ENCODE data around the gene NPIPA7. TPM values are rescaled to one million over a fixed set of nuclear protein-coding genes. Genes with fewer than 3 reads are reported as not detected.
"Not testable (repeated sequence)": the region's sequence is repeated elsewhere in the genome, so short reads cannot be mapped to it uniquely, and the experiment has no call there.

NPIPA7 gene
- total RNA-seq (1 to 10 TPM in 7 of 9 donors, under 1 TPM in 2; 0.21 to 5.2 (median 1.7) TPM), polyA plus RNA-seq (1 to 10 TPM; 3.5 to 5.2 TPM)
- long read RNA-seq, donor 1, result 0 reads
- long read RNA-seq, donor 2, result 0 reads
- long read RNA-seq, donor 3, partial matches to known transcripts, result 1 of 1 reads
- long read RNA-seq, donor 3, other reads (novel, unspliced or antisense), result 0 of 1 reads

GRCh38 chr16:16378840-16379239 is at the start of gene NPIPA7:
NPIPA7 (plus strand) TSS chr16:16379140; CDS start chr16:16379245, 105 bp downstream.
- H3K4me3 ChIP-seq; ATAC-seq; DNase-seq; H3K27me3 ChIP-seq; H3K27ac ChIP-seq; H3K9me3 ChIP-seq; intact Hi-C loops (cut with DNase I); H3K36me3 ChIP-seq; H3K4me1 ChIP-seq: not testable (repeated sequence)
- no CpG with 5 or more reads among the region's 3 CpGs for WGBS, 4 donors

DNA sequence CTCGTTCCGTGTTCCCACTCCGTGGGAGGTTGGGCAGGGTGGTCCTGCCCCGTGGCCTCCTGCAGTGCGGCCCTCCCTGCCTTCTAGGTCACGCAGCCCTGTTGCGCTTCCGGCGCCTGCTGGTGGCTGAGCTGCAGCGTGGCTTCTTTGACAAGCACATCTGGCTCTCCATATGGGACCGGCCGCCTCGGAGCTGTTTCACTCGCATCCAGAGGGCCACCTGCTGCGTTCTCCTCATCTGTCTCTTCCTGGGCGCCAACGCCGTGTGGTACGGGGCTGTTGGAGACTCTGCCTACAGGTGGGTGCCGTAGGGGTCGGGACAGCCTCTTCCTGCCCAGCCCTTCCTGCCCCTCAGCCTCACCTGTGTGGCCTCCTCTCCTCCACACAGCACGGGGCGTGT is 47.5 kb upstream of the NPIPA7 start:
- WGBS, 4 donors, result 83 to 96% (median 87%) methylated on average over 6 to 13 of the region's 23 CpGs; no CpG with 5 or more reads in 1 of the 4 donors
- H3K9me3 ChIP-seq; H3K4me3 ChIP-seq; ATAC-seq; H3K36me3 ChIP-seq; intact Hi-C loops (cut with DNase I); H3K4me1 ChIP-seq; H3K27ac ChIP-seq; H3K27me3 ChIP-seq: not testable (repeated sequence)
- DNase-seq, result peak in 3 of 5 donors; percentile 3 to 28 (median 13)

DNA sequence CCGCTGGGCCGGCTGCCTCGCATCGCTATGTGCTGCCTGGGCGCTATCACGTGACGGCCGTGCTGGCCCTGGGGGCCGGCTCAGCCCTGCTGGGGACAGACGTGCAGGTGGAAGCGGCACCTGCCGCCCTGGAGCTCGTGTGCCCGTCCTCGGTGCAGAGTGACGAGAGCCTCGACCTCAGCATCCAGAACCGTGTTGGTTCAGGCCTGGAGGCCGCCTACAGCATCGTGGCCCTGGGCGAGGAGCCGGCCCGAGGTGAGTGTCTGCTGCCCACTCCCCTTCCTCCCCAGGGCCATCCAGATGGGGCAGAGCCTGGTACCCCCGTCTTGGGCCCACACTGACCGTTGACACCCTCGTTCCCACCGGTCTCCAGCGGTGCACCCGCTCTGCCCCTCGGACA is 21.4 kb upstream of the NPIPA7 start:
- H3K4me1 ChIP-seq; ATAC-seq; H3K4me3 ChIP-seq; intact Hi-C loops (cut with DNase I); H3K36me3 ChIP-seq; H3K27ac ChIP-seq; H3K9me3 ChIP-seq; H3K27me3 ChIP-seq: not testable (repeated sequence)
- peak in 1 of 5 donors; percentile 4 for DNase-seq
- 51 to 80% (median 78%) methylated on average over 7 to 13 of the region's 30 CpGs; no CpG with 5 or more reads in 1 of the 4 donors for WGBS, 4 donors

DNA sequence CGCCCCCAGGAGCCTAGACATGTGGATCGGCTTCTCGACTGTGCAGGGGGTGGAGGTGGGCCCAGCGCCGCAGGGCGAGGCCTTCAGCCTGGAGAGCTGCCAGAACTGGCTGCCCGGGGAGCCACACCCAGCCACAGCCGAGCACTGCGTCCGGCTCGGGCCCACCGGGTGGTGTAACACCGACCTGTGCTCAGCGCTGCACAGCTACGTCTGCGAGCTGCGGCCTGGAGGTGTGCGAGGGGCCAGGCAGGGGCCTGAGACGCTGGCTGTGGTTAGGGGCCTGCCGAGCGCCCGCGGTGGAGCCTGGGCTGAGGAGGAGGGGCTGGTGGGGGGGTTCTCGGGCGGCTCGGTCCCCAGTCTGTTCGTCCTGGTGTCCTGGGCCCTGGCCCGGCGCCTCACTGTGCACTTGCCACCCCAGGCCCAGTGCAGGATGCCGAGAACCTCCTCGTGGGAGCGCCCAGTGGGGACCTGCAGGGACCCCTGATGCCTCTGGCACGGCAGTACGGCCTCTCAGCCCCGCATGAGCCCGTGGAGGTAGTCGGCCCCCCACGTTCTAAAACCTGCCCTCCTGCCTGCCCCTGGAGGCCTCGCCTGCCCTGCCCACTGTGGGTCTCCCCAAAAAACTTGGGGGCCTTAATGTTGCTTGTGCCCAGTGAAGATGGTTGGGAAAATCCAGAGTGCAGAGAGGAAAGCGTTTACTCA is 20.2 kb upstream of the NPIPA7 start:
- peak in 1 of 5 donors; percentile 34 for DNase-seq
- H3K4me1 ChIP-seq; ATAC-seq; H3K27me3 ChIP-seq; intact Hi-C loops (cut with DNase I); H3K36me3 ChIP-seq; H3K4me3 ChIP-seq; H3K9me3 ChIP-seq; H3K27ac ChIP-seq: not testable (repeated sequence)
- 72 to 90% methylated on average over 7 to 22 of the region's 40 CpGs; no CpG with 5 or more reads in 2 of the 4 donors for WGBS, 4 donors

- H3K4me3 ChIP-seq; H3K4me1 ChIP-seq; H3K9me3 ChIP-seq; intact Hi-C loops (cut with DNase I); H3K27ac ChIP-seq; H3K27me3 ChIP-seq; ATAC-seq; H3K36me3 ChIP-seq: not testable (repeated sequence)
- peak in 3 of 5 donors; percentile 4 to 29 (median 5) for DNase-seq
- WGBS, 4 donors, result 83 to 98% (median 90%) methylated on average over 11 to 14 of the region's 31 CpGs
Observed at GRCh38 chr16:16363595-16363994, 15.3 kb upstream of the NPIPA7 start.

- peak in 2 of 4 donors; percentile 29 to 57 for ATAC-seq
- H3K36me3 ChIP-seq; H3K9me3 ChIP-seq; H3K4me1 ChIP-seq; DNase-seq; H3K27me3 ChIP-seq; H3K27ac ChIP-seq; H3K4me3 ChIP-seq; intact Hi-C loops (cut with DNase I): not testable (repeated sequence)
- no CpG with 5 or more reads among the region's 39 CpGs for WGBS, 4 donors
Observed at GRCh38 chr16:16364100-16364499, 14.8 kb upstream of the NPIPA7 start.

DNA sequence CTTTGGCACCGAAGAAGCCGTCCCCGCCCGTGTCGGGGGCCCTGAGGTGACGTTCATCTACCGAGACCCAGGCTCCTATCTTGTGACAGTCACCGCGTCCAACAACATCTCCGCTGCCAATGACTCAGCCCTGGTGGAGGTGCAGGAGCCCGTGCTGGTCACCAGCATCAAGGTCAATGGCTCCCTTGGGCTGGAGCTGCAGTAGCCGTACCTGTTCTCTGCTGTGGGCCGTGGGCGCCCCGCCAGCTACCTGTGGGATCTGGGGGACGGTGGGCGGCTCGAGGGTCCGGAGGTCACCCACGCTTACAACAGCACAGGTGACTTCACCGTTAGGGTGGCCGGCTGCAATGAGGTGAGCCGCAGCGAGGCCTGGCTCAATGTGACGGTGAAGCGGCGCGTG is 14.2 kb upstream of the NPIPA7 start:
- ATAC-seq, result peak in 3 of 4 donors; percentile 9 to 36 (median 30)
- intact Hi-C loops (cut with DNase I); H3K36me3 ChIP-seq; H3K9me3 ChIP-seq; H3K27me3 ChIP-seq; H3K4me3 ChIP-seq; H3K27ac ChIP-seq; H3K4me1 ChIP-seq: not testable (repeated sequence)
- DNase-seq, result peak in 2 of 5 donors; percentile 4 to 8
- 90 to 94% methylated on average over 7 to 9 of the region's 28 CpGs; no CpG with 5 or more reads in 2 of the 4 donors for WGBS, 4 donors

- H3K9me3 ChIP-seq; intact Hi-C loops (cut with DNase I); H3K27me3 ChIP-seq; H3K4me1 ChIP-seq; H3K4me3 ChIP-seq; H3K36me3 ChIP-seq; H3K27ac ChIP-seq: not testable (repeated sequence)
- ATAC-seq, result peak in 2 of 4 donors; percentile 11 to 24
- WGBS, 4 donors, result 89 to 93% (median 90%) methylated on average over 11 to 20 of the region's 21 CpGs
- peak in 4 of 5 donors; percentile 1 to 28 (median 14) for DNase-seq
Observed at GRCh38 chr16:16365319-16365718, 13.6 kb upstream of the NPIPA7 start.

- peak in 1 of 5 donors; percentile 19 for DNase-seq
- H3K4me3 ChIP-seq; intact Hi-C loops (cut with DNase I); H3K9me3 ChIP-seq; ATAC-seq; H3K27me3 ChIP-seq; H3K27ac ChIP-seq; H3K4me1 ChIP-seq; H3K36me3 ChIP-seq: not testable (repeated sequence)
- WGBS, 4 donors, result 92 to 93% methylated on average over 5 to 9 of the region's 22 CpGs; no CpG with 5 or more reads in 2 of the 4 donors
Observed at GRCh38 chr16:16365851-16366250, 13.1 kb upstream of the NPIPA7 start.

DNA sequence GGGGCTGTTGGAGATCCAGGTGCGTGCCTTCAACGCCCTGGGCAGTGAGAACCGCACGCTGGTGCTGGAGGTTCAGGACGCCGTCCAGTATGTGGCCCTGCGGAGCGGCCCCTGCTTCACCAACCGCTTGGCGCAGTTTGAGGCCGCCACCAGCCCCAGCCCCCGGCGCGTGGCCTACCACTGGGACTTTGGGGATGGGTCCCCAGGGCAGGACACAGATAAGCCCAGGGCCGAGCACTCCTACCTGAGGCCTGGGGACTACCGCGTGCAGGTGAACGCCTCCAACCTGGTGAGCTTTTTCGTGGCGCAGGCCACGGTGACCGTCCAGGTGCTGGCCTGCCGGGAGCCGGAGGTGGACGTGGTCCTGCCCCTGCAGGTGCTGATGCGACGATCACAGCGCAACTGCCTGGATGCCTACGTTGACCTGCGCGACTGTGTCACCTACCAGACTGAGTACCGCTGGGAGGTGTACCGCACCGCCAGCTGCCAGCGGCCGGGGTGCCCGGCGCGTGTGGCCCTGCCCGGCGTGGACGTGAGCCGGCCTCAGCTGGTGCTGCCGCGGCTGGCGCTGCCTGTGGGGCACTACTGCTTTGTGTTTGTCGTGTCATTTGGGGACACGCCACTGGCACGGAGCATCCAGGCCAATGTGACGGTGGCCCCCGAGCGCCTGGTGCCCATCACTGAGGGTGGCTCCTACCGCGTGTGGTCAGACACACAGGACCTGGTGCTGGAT is 12.2 kb upstream of the NPIPA7 start:
- H3K9me3 ChIP-seq; H3K36me3 ChIP-seq; H3K4me1 ChIP-seq; H3K27ac ChIP-seq; H3K27me3 ChIP-seq; intact Hi-C loops (cut with DNase I); H3K4me3 ChIP-seq: not testable (repeated sequence)
- DNase-seq (peak in 3 of 5 donors; percentile 4 to 40 (median 11)), ATAC-seq (peak in 2 of 4 donors; percentile 27 to 30)
- 95 to 98% (median 97%) methylated on average over 13 to 35 of the region's 54 CpGs for WGBS, 4 donors

- H3K4me1 ChIP-seq; DNase-seq; H3K4me3 ChIP-seq; H3K9me3 ChIP-seq; H3K27ac ChIP-seq; H3K36me3 ChIP-seq; H3K27me3 ChIP-seq; intact Hi-C loops (cut with DNase I): not testable (repeated sequence)
- ATAC-seq, result peak in 2 of 4 donors; percentile 25 to 44
- WGBS, 4 donors, result no CpG with 5 or more reads among the region's 23 CpGs
Observed at GRCh38 chr16:16367285-16367628, 11.7 kb upstream of the NPIPA7 start.

Data from heart left ventricle (tissue), 16 donors.